ENCODE data around the gene FAM124A. TPM values are rescaled to one million over a fixed set of nuclear protein-coding genes. Genes with fewer than 3 reads are reported as not detected.

The FAM124A gene
- total RNA-seq, 1 experiment from 2014 or later = 7.1 TPM

DNA sequence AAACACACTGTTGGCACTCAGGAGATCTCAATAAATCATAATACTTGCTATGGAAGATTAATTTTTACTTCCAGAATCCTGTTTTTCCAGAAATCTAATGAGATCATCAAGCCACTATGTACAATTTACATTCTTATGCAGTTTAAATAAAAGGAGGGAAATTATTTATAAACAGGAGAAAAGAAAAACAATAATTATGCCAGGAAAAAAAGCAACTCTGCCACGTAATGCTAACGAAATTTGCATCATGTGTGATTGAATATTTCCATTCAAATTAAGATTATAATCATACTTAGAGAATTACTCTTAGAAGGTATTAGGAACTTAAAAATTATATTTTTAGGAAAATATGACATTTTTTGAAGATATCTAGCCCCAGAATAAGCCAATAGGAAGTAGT lies 13.0 kb downstream of the FAM124A start:
- in situ Hi-C loops (cut with HindIII; ENCODE audit: low pct_unique_long_range_greater_than_20kb, low sequenced_read_pairs) = no loop called here
- DNase-seq (ENCODE audit: low read depth, low spot score) = no peak

DNA sequence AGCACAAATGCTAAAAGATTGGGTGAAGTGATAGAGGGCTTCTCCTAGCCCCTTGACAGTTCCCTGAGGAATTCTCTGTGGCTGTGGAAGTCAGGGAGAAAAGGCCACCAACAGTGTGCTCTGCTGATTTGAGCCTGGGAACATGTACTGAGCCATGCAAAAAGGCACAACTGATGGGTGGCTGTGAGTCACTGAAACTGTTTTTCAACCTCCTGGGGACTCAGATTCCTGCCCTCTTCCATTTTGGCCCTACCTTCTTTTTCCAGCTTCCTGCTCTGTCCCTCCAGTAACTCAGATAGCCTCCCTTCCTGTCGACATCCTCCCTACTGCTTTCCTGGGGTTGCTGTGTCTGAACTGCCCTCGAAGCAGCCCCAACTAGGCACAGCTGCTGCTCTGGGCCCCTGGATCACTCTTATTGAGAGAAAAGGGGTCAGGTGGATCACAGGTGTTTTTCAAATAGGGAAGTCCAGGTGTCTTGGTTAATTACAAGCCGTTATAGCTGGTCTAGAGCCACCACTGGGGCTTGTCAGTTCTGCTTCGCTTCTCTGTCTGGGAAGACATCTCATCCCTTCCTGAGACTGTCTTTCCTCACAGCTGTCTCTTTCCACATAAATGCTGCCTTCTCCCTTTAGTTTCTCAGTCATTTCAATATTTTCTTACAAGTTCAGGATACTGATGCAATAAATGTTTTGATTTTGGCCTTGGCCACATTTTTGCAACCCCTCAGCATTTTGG lies 13.7 kb downstream of the FAM124A start:
- in situ Hi-C loops (cut with HindIII; ENCODE audit: low pct_unique_long_range_greater_than_20kb, low sequenced_read_pairs) = no loop called here
- DNase-seq (ENCODE audit: low read depth, low spot score) = no peak

DNA sequence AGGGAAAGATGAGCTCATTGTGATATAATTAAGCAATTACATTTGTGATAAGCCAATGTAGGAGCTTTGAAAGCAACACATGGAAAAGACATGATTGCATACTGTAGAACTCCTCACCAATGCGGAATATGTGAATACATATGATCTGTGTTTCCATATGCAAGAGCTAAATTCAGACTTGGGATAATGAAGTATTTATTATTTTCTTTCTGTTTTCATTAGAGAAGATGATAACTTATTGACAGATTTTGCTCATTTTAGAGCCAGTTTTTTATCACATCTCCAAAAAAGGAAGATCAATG lies 14.2 kb downstream of the FAM124A start:
- no peak for DNase-seq (ENCODE audit: low read depth, low spot score)
- in situ Hi-C loops (cut with HindIII; ENCODE audit: low pct_unique_long_range_greater_than_20kb, low sequenced_read_pairs) = no loop called here

DNA sequence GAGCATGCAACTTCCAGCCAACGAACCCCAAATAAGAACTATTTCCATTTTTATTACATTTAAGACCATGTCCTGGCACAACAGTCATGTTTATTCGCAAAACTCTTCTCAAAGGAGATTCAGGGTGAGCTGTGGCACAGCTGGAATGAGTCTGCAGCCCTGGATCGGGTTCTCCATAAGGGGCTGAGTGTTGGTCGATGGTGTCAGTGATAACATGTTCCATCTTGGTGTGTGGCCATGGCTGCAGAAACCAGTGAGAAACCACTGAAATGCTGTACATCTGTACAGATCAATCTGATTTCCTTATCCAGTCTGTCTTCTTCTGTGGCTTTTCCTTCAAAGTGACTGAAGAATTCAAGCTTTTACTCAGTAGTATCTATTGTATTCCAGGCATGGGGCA lies 15.2 kb downstream of the FAM124A start:
- no peak for DNase-seq (ENCODE audit: low read depth, low spot score)
- in situ Hi-C loops (cut with HindIII; ENCODE audit: low pct_unique_long_range_greater_than_20kb, low sequenced_read_pairs) = no loop called here

DNA sequence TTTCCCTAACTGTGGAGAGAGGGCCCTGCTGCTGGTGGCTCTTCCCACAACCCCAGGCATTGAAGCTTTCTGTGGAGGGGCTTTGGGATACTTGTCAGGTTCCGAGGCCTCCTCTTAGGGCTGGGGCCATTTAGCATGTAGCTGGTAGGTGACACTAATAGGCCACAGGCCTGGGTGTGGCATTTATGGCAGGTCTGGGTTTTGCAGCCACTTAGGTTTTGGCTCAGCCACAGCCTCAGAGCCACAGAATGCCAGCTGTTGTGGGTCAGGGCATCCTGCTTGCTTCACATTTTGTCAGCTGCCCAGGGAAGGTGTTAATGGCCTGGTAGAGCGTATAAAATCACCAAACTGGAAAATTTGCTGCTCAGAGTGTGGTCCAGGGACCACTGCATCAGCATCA lies 15.7 kb downstream of the FAM124A start:
- no peak for DNase-seq (ENCODE audit: low read depth, low spot score)
- in situ Hi-C loops (cut with HindIII; ENCODE audit: low pct_unique_long_range_greater_than_20kb, low sequenced_read_pairs) = no loop called here

DNA sequence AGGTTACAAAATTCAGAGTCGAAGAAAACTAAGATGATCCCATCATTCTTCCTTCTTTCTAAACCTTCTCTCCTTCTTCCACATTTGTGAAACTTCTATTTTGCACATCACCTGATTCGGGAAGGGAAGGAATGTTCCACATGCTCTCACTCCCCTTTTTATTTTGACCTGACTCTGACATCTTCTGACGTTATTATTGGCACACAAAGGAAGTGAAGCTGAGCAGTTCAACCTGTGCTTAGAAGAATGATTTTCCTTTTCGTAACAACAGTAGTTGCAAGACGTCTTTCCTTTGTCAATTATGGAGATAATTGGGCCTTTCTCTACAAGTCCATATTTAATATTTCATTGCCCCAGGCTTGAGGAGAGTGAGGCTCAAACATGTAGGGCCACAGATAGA lies 18.0 kb downstream of the FAM124A start:
- in situ Hi-C loops (cut with HindIII; ENCODE audit: low pct_unique_long_range_greater_than_20kb, low sequenced_read_pairs) = no loop called here
- DNase-seq (ENCODE audit: low read depth, low spot score) = no peak

DNA sequence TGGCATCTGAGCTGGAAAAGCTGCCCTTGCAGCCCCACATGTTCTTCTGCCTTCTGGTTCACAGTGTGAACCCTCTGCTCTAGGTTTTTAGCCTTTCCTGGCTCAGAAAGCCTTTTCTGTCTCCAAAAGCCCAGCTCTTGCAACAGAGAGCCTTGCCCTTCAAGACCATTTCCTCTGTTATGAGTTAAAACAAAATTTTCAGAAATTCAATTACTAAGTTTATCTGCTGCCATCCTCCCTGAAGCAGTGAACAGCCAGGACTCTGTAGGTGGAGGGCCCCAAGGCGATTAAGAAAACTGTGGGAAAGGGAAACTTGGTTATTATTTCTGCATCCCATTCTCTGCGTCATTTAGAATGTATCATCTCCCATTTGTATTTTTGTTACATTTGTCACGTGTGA lies 18.8 kb downstream of the FAM124A start:
- in situ Hi-C loops (cut with HindIII; ENCODE audit: low pct_unique_long_range_greater_than_20kb, low sequenced_read_pairs) = no loop called here
- DNase-seq (ENCODE audit: low read depth, low spot score) = no peak

DNA sequence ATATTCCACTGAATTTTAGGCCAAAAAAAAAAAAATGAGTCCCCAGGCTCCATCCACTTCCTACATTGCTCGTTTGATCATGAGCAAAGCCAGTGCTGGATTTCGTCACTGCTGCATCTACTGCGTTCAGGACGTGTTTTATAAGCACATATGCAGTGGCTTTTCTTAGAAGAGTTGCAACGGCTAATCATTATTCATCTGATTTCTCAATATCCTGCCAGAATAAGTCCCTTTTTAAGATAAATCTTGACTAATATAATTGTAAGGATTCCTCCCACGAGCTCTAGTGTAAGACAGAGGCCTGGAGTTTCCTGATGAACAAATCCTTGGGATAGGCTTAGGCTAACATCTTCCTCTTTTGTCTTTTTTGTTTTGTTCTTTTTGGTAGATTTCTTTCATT lies 19.5 kb downstream of the FAM124A start:
- in situ Hi-C loops (cut with HindIII; ENCODE audit: low pct_unique_long_range_greater_than_20kb, low sequenced_read_pairs) = no loop called here
- DNase-seq (ENCODE audit: low read depth, low spot score) = no peak

DNA sequence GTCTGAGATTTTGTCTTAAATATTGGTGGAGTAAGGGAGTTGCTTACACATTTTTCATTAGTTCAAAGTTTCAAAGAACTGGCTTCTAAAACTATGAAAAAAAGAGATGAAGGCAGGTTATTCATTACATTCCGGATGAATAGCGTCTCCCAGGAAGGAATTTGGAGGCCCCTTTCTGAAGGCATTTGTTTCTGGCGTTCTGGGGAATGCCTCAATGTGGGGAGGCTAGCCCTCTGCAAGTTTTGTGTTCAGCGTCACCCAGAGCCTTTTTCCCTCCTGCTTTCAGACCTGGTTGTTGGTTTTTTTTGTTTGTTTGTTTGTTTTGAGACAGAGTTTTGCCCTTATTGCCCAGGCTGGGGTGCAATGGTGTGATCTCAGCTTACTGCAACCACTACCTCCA lies 21.0 kb downstream of the FAM124A start:
- in situ Hi-C loops (cut with HindIII; ENCODE audit: low pct_unique_long_range_greater_than_20kb, low sequenced_read_pairs) = no loop called here
- no peak for DNase-seq (ENCODE audit: low read depth, low spot score)

DNA sequence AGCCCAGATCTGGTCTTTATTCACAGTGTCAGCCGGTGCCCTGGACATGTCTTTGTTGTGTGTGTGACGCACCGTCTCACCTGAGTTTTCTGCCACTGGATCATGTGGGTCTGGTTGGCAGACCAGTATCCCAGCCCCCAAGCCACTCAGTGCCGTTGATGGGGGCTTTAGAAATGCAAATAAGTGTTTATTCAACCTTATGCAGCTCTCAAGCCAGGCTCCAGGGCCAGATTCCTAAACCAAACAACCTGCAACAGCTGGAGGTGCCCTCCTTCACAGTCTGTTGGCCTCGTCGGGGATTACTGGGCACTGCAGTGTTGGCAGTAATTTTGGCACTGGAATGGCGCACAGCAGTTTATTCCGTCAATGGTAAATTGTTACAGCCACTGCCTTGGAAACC lies 21.6 kb downstream of the FAM124A start:
- no peak for DNase-seq (ENCODE audit: low read depth, low spot score)
- in situ Hi-C loops (cut with HindIII; ENCODE audit: low pct_unique_long_range_greater_than_20kb, low sequenced_read_pairs) = no loop called here

DNA sequence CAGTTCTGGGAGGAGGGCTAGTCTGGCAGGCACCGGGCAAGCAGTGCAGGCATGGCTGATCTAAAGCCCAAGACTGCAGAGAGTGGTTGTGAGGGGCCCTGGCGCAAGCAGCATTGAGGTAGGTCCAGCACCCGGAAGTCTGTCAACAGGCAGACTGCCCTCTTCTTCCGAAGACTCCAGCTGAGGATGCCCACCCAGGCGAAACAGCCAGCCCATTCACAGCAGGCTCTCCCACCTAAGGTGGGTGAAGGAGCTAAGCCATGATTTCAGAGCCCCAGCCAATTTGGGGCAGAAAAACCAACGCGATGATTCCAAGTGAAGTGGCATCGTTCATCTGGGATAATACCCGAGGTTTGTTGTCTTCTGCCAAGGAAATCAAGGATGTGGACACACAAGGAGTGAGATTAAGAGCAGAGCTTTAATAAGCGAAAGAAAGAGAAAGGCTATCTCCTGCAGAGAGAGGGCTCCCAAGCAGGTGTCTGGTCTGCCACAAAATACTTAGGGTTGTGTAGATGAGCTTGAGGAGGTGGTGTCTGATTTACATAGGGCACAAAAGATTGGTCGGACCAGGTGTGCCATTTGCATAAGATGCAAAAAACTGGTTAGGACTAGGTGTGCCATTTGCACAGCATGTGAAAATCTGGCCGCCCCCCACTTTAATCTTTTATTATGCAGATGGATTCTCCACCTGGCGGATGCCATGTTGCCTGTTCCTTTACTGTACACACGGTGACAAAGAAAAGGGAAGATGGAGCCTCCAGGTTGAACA lies 22.6 kb downstream of the FAM124A start:
- DNase-seq (ENCODE audit: low read depth, low spot score) = no peak
- in situ Hi-C loops (cut with HindIII; ENCODE audit: low pct_unique_long_range_greater_than_20kb, low sequenced_read_pairs) = no loop called here

DNA sequence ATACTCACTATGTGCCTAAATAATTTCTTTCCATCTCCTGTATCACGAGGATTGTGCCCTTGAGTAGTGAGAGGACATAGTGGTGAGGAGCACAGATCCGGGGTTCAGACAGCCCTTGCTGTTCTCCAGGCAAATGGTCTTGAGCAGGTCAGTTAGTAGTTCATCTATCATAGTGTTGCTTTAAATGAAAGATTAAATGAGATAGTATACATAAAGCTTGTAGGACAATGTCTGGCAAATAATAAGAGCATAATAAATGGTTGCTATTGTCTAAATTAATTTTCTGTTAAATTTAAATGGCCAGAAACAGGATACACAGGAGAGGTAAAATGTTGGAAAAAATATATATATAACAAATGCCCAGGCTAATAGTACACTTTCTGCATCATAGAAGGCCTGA lies 23.4 kb downstream of the FAM124A start:
- DNase-seq (ENCODE audit: low read depth, low spot score) = no peak
- in situ Hi-C loops (cut with HindIII; ENCODE audit: low pct_unique_long_range_greater_than_20kb, low sequenced_read_pairs) = no loop called here

DNA sequence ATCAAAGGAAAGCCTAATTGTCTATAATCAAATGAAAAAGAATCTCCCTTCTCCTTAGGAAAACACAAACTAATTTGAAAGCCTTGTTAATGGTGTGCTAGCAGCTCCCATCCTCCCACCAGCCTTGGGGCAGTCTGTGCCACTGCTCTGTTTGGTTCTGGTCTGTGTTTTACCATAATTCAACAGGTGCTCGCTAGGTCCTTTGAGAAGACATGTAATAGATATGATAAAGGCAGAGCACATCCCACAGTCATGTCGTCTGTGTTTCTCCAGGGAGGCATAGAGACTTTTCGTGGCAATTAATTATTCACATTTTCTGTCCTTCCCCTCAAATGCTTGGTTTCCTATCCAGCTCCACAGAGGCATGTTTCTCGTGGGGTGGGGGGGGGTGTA lies 23.8 kb downstream of the FAM124A start:
- in situ Hi-C loops (cut with HindIII; ENCODE audit: low pct_unique_long_range_greater_than_20kb, low sequenced_read_pairs) = no loop called here

DNA sequence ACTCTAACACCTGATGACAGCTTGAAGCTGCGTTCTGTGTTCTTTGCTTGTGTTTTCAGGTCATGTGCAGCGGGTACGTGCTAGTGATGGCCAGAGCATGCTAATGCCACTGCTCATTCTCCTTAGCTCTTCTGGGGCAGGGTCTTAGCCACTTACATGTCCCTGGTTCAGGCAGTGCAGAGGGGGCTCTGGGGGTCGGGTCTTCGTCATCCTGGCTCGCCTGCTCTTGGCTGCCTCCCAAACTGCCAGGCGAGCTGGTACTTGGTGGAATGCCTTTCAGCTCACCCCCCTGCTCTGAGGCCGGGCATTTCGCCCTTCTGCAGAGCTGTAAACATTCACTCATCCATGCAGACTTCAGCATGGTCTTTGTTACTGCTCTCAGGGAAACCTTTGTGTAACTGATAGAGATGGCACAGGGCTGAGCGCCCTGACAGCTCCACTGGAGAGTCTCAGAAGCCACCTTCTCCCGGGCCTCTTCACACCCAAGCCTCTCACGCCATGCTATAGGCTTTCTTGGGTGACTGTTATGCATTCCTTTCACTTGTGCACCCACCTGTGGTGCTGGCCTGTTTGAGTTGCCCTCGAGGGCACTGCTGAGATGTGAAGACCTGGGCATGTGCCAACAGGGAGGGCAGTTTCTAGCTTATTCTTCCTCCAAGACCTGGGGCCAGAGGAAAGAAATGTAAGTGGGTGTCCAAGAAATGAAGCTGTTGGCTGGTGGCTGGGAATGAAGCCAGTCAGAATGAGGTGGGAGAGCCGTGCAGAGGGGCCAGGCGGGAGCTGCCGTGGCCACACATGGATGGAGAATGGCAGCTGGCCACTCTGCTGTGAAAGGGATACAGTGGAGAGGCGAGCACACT lies 24.4 kb downstream of the FAM124A start:
- in situ Hi-C loops (cut with HindIII; ENCODE audit: low pct_unique_long_range_greater_than_20kb, low sequenced_read_pairs) = no loop called here

More for the DNA sequence above, 23.8 kb downstream of the FAM124A start:
- no peak for DNase-seq (ENCODE audit: low read depth, low spot score)

DNA sequence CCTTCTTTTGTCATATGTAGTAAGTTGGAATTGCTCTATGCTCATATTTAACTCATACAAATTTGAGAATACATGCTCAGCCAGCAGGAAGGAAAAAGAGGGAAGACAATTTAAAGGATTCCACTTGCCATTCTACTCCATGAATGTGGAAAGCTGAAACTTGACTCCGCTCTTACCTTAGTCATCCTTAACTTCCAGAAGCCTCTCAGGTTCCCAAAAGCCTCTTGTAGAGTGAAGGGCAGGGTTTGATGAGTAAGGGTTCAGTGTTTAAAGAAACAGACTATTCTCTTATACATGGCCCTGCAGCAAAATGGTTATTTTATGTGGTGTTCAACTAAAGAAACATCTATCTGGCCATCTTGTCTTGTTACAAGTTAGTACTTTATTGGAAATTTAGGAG lies 27.1 kb downstream of the FAM124A start:
- DNase-seq (ENCODE audit: low read depth, low spot score) = no peak
- in situ Hi-C loops (cut with HindIII; ENCODE audit: low pct_unique_long_range_greater_than_20kb, low sequenced_read_pairs) = no loop called here

More for the DNA sequence above, 24.4 kb downstream of the FAM124A start:
- no peak for DNase-seq (ENCODE audit: low read depth, low spot score)

DNA sequence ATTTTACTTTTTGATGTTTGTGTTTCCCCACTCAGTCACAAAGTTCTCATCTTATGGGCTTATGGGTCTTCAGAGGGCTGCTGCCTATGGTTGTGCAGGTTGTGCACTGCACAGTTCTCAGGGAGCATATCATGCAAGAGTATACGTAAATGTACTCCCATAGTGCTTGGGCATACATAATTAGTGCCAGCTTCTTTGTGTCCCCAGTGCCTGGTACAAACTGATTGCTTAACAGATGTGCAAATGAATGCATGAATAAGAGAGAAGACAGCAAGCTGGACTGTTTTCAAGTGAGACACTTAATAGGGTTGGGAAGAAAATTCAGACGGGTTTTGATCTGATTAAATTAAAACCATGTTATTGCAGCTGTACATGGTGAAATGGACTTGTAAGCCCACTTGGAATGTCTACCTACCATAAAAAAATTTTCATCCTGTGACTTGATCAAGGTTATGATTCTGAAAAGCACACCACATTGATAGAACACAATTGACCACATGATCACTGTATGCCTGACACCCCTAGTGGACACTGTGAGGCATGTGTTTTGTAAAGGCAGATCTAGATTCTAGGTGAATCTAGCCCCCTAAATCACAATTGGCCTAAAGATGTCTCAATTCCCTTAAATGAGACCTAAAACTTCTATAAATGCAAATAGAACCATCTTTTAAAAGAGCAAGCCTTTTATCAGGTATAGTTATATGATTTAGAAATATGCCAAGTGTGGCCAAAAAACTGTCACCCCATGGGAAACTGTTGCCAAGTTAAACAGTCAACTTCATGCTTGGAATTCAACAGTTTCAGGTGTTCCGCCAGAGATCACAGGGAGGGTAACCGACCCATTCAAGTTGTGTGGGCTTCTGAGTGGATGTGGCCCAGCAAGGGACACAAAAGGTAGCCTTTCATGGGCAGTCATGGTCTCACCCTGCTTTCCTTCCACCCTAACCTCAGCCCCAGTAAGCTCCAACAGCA lies 27.9 kb downstream of the FAM124A start:
- in situ Hi-C loops (cut with HindIII; ENCODE audit: low pct_unique_long_range_greater_than_20kb, low sequenced_read_pairs) = no loop called here
- DNase-seq (ENCODE audit: low read depth, low spot score) = peak; percentile 40

DNA sequence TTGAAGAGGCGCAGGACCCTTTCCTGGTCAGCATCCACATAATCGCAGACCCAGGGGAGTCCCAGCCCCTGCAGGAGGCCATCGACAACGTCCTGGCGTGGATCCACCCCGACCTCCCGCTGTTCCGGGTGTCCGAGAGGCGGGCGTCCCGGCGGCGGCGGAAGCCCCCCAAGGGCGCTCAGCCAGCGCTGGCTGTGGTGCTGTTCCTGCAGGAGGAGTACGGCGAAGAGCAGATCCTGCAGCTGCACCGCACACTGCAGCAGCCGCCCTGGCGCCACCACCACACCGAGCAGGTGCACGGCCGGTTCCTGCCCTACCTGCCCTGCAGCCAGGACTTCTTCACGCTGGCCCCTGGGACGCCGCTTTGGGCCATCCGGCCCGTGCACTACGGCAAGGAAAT lies 29.3 kb downstream of the FAM124A start:
- in situ Hi-C loops (cut with HindIII; ENCODE audit: low pct_unique_long_range_greater_than_20kb, low sequenced_read_pairs) = no loop called here
- no peak for DNase-seq (ENCODE audit: low read depth, low spot score)

Data from SK-MEL-5 (cell line).